GM21390 (cell line): Measurements from ENCODE around the gene CEMIP2.
"Not testable (repeated sequence)": the region's sequence is repeated elsewhere in the genome, so short reads cannot be mapped to it uniquely, and the experiment has no call there.

Experiments used
- ATAC-seq: cut with Tn5 transposase; IDR thresholded peaks from one replicate; pipeline ENCODE4 v1.9.1; 2021; ENCODE audit not compliant: unreplicated experiment

Gene CEMIP2

GRCh38 chr9:71768388-71769174 lies at the start of gene CEMIP2:
TSS of gene CEMIP2 (minus strand) at chr9:71768513. CDS start at chr9:71750373, 18,140 bp downstream.
- peak; percentile 71 for ATAC-seq

- ATAC-seq: no peak
Measured at GRCh38 chr9:71816916-71817451, 48.7 kb upstream of the CEMIP2 start.

GRCh38 chr9:71814815-71815214 lies 46.5 kb upstream of the CEMIP2 start:
- ATAC-seq: no peak

GRCh38 chr9:71814226-71814625 lies 45.9 kb upstream of the CEMIP2 start:
- ATAC-seq: no peak

GRCh38 chr9:71812385-71812784 lies 44.1 kb upstream of the CEMIP2 start:
- ATAC-seq: no peak

GRCh38 chr9:71808068-71808467 lies 39.8 kb upstream of the CEMIP2 start:
- no peak for ATAC-seq

- ATAC-seq: peak; percentile 97
Measured at GRCh38 chr9:71806901-71807307, 38.6 kb upstream of the CEMIP2 start.

GRCh38 chr9:71805096-71805495 lies 36.8 kb upstream of the CEMIP2 start:
- ATAC-seq: not testable (repeated sequence)

GRCh38 chr9:71801826-71802225 lies 33.5 kb upstream of the CEMIP2 start:
- ATAC-seq: no peak

- ATAC-seq: no peak
Measured at GRCh38 chr9:71797266-71797665, 29.0 kb upstream of the CEMIP2 start.

GRCh38 chr9:71796100-71796767 lies 27.9 kb upstream of the CEMIP2 start:
- ATAC-seq: no peak

GRCh38 chr9:71795097-71795813 lies 26.9 kb upstream of the CEMIP2 start:
- peak; percentile 89 for ATAC-seq

GRCh38 chr9:71793386-71794105 lies 25.2 kb upstream of the CEMIP2 start:
- ATAC-seq: peak; percentile 32

GRCh38 chr9:71791875-71792274 lies 23.6 kb upstream of the CEMIP2 start:
- no peak for ATAC-seq

GRCh38 chr9:71790296-71790695 lies 22.0 kb upstream of the CEMIP2 start:
- ATAC-seq: no peak

GRCh38 chr9:71783120-71783523 lies 14.8 kb upstream of the CEMIP2 start:
- ATAC-seq: peak; percentile 84

GRCh38 chr9:71781391-71781790 lies 13.1 kb upstream of the CEMIP2 start:
- peak; percentile 82 for ATAC-seq

GRCh38 chr9:71780953-71781352 lies 12.6 kb upstream of the CEMIP2 start:
- no peak for ATAC-seq

- no peak for ATAC-seq
Measured at GRCh38 chr9:71778085-71778484, 9.8 kb upstream of the CEMIP2 start.

GRCh38 chr9:71774920-71775319 lies 6.6 kb upstream of the CEMIP2 start:
- peak; percentile 55 for ATAC-seq

GRCh38 chr9:71772726-71773125 lies 4.4 kb upstream of the CEMIP2 start:
- no peak for ATAC-seq
